ENCODE measurements around the gene RYR3.

DNA sequence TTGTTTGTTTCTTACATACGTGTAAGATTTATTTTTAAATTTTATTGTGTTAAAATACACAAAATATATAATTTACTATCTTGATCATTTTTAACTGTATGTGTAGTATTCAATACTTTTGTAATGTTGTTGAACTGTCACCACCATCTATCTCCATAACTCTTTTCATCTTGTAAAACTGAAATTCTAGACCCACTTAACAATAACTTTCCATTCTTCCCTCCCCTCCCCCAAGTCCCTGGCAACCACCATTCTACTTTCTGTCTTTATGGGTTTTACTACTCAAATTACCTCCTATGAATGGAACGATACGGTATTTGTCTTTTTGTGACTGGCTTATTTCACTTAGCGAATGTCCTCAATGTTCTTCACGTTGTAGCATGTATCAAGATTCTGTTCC, 395.4 kb downstream of the RYR3 start:
- TF ChIP-seq POLR2AphosphoS5 (IDR thresholded peaks at IDR 0.05; ENCODE audit: low read depth, low read length) (no peak), POLR2A (IDR thresholded peaks at IDR 0.05; ENCODE audit: low read depth, low read length) (no peak), TAF1 (IDR thresholded peaks at IDR 0.05; ENCODE audit: borderline replicate concordance, low read depth, low read length) (no peak)
